ENCODE results near the gene CISH. TPM values are rescaled to one million over a fixed set of nuclear protein-coding genes. Genes with fewer than 3 reads are reported as not detected.

The CISH gene
- total RNA-seq, 2 donors from 2014 or later, result 4.7 to 9.9 TPM

DNA sequence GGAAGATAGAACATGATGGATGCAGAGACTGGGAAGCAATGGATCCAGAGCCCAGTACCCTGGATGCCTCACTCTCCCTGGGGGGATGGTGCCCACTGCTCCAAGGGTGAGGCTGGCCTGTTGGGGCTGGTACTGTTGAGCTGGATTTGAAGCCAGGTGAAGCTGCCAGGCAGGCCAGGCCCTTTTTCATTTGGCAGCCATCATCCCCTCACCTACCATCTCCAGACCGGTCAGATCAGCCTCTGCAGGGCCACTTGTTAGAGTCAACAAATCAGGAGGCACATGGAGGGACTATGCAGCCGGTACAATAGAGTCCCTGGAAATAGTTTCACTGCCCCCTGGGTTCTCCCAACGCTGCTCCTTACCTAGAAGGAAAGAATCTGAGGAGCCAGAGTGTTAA, 11.3 kb upstream of the CISH start:
- TF ChIP-seq CTCF (IDR thresholded peaks at IDR 0.05), result no peak
- Histone ChIP-seq H3K4me1 (peaks cover 0 to 86% of the 10 kb centered on the region in 2 donors), H3K27ac (peak overlapping the region in 1 of 2 donors; percentile 97), H3K4me3 (no peak overlapping the region), H3K9me3 (no peaks in the 10 kb centered on the region), H3K36me3 (peaks cover 6% of the 10 kb centered on the region), H3K27me3 (no peaks in the 10 kb centered on the region)
- no peak for DNase-seq (ENCODE audit: low spot score)

- peaks cover 0 to 74% of the 10 kb centered on the region in 2 donors for H3K4me1 ChIP-seq
- H3K27me3 ChIP-seq, result no peaks in the 10 kb centered on the region
- H3K27ac ChIP-seq, result peak overlapping the region; percentile 97 to 98
- H3K4me3 ChIP-seq, result no peak overlapping the region
- no peaks in the 10 kb centered on the region for H3K9me3 ChIP-seq
- no peak for TF ChIP-seq CTCF (IDR thresholded peaks at IDR 0.05)
- no peak for DNase-seq (ENCODE audit: low spot score)
- peaks cover 6% of the 10 kb centered on the region for H3K36me3 ChIP-seq
Observed at GRCh38 chr3:50620820-50621219, 9.2 kb upstream of the CISH start.

DNA sequence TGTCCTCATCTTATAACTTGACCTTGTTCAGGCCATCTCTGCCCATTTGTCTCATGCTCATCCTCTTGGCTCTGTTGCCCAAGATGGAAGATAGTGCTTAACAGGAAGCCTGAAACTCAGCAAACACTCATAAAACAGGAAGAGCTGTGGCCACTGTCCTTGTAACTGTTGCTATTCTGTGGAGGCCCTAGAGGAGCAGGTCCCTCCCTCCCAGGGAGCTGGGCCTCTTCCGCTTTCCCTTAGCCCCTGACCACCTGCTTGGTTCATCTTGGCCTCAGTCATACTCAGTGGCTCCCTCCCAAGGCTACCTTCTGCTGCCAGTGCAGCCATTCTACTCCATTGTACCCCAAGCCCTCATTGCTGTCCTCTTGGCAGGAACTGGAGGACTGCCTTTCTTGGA, 8.8 kb upstream of the CISH start:
- Histone ChIP-seq H3K9me3 (no peaks in the 10 kb centered on the region), H3K4me3 (no peak overlapping the region), H3K27ac (peak overlapping the region; percentile 97 to 98), H3K27me3 (no peaks in the 10 kb centered on the region), H3K4me1 (peaks cover 0 to 74% of the 10 kb centered on the region in 2 donors), H3K36me3 (peaks cover 6% of the 10 kb centered on the region)
- TF ChIP-seq CTCF (IDR thresholded peaks at IDR 0.05), result no peak
- no peak for DNase-seq (ENCODE audit: low spot score)

GRCh38 chr3:50617911-50618481, 6.4 kb upstream of the CISH start:
- peaks cover 0 to 60% of the 10 kb centered on the region in 2 donors for H3K4me1 ChIP-seq
- peaks cover 6% of the 10 kb centered on the region for H3K36me3 ChIP-seq
- H3K27me3 ChIP-seq, result no peaks in the 10 kb centered on the region
- H3K4me3 ChIP-seq, result peak overlapping the region; percentile 90 to 92
- no peaks in the 10 kb centered on the region for H3K9me3 ChIP-seq
- no peak for DNase-seq (ENCODE audit: low spot score)
- TF ChIP-seq CTCF (IDR thresholded peaks at IDR 0.05), result no peak
- peak overlapping the region; percentile 97 to 98 for H3K27ac ChIP-seq

DNA sequence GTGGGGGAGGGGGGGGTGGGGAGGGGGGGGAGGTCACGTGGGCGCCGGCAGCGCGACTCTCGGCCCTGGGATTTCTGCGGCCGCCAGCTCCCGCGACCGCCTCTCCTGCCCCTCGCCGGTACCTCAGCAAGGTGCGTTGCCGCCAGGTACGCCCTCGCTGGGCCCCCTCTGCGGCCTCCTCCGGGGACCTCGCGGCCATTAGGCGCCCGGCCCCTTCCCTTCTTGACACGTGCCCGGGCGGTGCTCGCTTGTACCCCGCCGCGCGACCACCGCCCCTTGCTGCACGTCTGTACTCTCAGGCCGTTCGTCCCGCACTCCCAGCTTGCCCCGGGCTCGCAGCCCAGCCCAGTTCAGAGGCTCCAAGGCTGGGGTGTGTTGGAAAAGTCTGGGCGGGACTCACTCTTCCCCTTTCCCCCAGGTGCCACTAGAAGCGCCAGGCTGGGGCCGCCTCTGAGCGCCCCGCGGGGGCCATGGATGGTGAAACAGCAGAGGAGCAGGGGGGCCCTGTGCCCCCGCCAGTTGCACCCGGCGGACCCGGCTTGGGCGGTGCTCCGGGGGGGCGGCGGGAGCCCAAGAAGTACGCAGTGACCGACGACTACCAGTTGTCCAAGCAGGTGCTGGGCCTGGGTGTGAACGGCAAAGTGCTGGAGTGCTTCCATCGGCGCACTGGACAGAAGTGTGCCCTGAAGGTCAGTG, 5.7 kb upstream of the CISH start, which contains the start of gene MAPKAPK3:
TSS of gene MAPKAPK3 (plus strand) at position 56 of the 696 bp plus-strand sequence. CDS start at position 471, 415 bp downstream.
- TF ChIP-seq CTCF (IDR thresholded peaks at IDR 0.05), result no peak
- H3K4me3 ChIP-seq, result peak within 1 kb of the TSS; percentile 90 to 92
- H3K4me1 ChIP-seq, result peaks cover 0 to 60% of the 10 kb centered on the region in 2 donors
- no peaks in the 10 kb centered on the region for H3K9me3 ChIP-seq
- no peaks in the 10 kb centered on the region for H3K36me3 ChIP-seq
- H3K27ac ChIP-seq, result peak within 1 kb of the TSS; percentile 97 to 98
- DNase-seq (ENCODE audit: low spot score), result no peak
- no peaks in the 10 kb centered on the region for H3K27me3 ChIP-seq

All from right atrium auricular region (tissue), 2 donors.